ENCODE results near the gene MRTO4. TPM values are rescaled to one million over a fixed set of nuclear protein-coding genes. Genes with fewer than 3 reads are reported as not detected.

Gene MRTO4
- total RNA-seq, 1 experiment from 2014 or later = 79.3 TPM

DNA sequence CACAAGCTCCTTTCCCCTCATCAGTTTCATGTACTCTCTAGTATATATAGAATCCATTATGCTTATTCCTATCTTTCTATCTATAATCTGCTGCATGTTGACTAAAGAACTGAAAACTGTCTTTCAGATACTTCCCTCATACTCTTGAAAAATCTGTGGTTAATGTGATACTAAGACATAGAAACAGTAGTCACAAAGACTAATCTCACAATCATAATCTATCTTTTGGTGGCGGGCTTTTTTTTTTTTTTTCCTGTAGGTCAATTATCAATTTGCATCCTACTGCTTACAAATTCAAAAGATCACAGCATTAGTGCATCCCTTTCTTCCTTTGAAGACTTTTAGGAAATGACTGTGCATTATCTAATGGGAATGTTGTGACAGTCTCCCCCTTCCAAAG is 46.2 kb upstream of the MRTO4 start:
- H2AFZ ChIP-seq (ENCODE audit: low read depth, low read length, poor library complexity, severe bottlenecking) = no peak overlapping the region
- intact Hi-C loops (cut with micrococcal nuclease) = no loop called here
- H3K27ac ChIP-seq (ENCODE audit: low read depth, low read length) = no peak overlapping the region
- TF ChIP-seq CBX3 (IDR thresholded peaks at IDR 0.05; ENCODE audit: low read depth) = no peak
- no peak for TF ChIP-seq ZNF274 (IDR thresholded peaks at IDR 0.05; ENCODE audit: low read depth, low read length)
- TF ChIP-seq, protein P1, sequence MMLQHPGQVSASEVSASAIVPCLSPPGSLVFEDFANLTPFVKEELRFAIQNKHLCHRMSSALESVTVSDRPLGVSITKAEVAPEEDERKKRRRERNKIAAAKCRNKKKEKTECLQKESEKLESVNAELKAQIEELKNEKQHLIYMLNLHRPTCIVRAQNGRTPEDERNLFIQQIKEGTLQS (IDR thresholded peaks at IDR 0.05) = no peak
- no peak for TF ChIP-seq POLR2A (IDR thresholded peaks at IDR 0.05; ENCODE audit: borderline replicate concordance, extremely low read depth, insufficient read depth, insufficient read length)
- no peak for TF ChIP-seq POLR2AphosphoS5 (IDR thresholded peaks at IDR 0.05; ENCODE audit: low read depth, low read length)
- no peak overlapping the region for H3K4me2 ChIP-seq (ENCODE audit: low read length)
- ChIA-PET CTCF (no interaction called here), POLR2A (no interaction called here), RAD21 (ENCODE audit: low non-redundant PET in 1 of 2, low total read pairs in 2 of 2, uncharacterized antibody in 2 of 2, unreplicated experiment in 2 of 2) (no interaction called here)
- H3K36me3 ChIP-seq (ENCODE audit: control insufficient read depth in 1 of 2, insufficient read depth in 2 of 2, low read length in 2 of 2) = peaks cover 0 to 5% of the 10 kb centered on the region in 2 experiments; a peak in 1 of 4 replicates
- no peaks in the 10 kb centered on the region for H3K9me2 ChIP-seq (ENCODE audit: insufficient read depth)
- no peaks in the 10 kb centered on the region for H3K9me3 ChIP-seq (ENCODE audit: control insufficient read depth in 1 of 2, insufficient read depth in 1 of 2, low read depth in 1 of 2, low read length in 2 of 2)
- DNase-seq (ENCODE audit: low read depth, low spot score) (no peak), ATAC-seq (no peak)
- no peaks in the 10 kb centered on the region for H3K27me3 ChIP-seq (ENCODE audit: insufficient read depth, low read length)
- H3K4me1 ChIP-seq (ENCODE audit: control insufficient read depth in 1 of 2, insufficient read depth in 2 of 2, low read length in 2 of 2) = peaks cover 5 to 18% of the 10 kb centered on the region in 2 experiments
- no TSS peak for BruUV-seq (replicated peaks)
- peaks cover 98% of the 10 kb centered on the region for H3K79me2 ChIP-seq (ENCODE audit: insufficient read depth, low read length)
- H3K4me3 ChIP-seq (replicated peaks in 1 of 2; ENCODE audit: low read depth in 1 of 2, low read length in 2 of 2) = no peak overlapping the region
- no peak overlapping the region for H3K9ac ChIP-seq (ENCODE audit: low read length)
- no peaks in the 10 kb centered on the region; the same call in 1 of the 2 replicates for H4K20me1 ChIP-seq (ENCODE audit: insufficient read depth)

DNA sequence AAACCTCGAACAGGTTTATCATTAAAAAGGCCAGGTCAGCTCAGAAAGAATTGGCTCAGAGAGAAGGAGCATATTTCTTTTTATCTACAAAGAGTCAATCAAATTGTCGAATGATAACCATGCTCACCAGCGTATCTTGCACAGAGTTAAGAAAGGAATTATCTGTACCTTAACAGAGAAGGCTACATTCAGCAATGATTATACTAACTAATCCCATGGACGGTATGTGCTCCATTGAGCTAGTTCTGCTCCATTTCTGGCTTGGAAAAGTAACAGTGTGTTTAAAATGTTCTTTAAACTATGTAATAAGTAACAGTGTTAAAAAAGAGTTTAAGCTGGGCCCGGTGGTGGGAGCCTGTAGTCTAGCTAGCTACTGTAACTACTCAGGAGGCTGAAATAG is 45.8 kb upstream of the MRTO4 start:
- peaks cover 98% of the 10 kb centered on the region for H3K79me2 ChIP-seq (ENCODE audit: insufficient read depth, low read length)
- CTCF ChIA-PET = interaction anchor here (0.9 kb wide), 1 partner anchor 26 kb away, joined by 3 read pairs; no protein-coding TSS in a partner anchor
- H3K9ac ChIP-seq (ENCODE audit: low read length) = no peak overlapping the region
- no peaks in the 10 kb centered on the region for H3K9me3 ChIP-seq (ENCODE audit: control insufficient read depth in 1 of 2, insufficient read depth in 1 of 2, low read depth in 1 of 2, low read length in 2 of 2)
- peaks cover 5 to 22% of the 10 kb centered on the region in 2 experiments for H3K4me1 ChIP-seq (ENCODE audit: control insufficient read depth in 1 of 2, insufficient read depth in 2 of 2, low read length in 2 of 2)
- intact Hi-C loops (cut with micrococcal nuclease) = no loop called here
- H3K27me3 ChIP-seq (ENCODE audit: insufficient read depth, low read length) = no peaks in the 10 kb centered on the region
- ATAC-seq (no peak), DNase-seq (ENCODE audit: low read depth, low spot score) (no peak)
- no peak overlapping the region for H2AFZ ChIP-seq (ENCODE audit: low read depth, low read length, poor library complexity, severe bottlenecking)
- POLR2A ChIA-PET = no interaction called here
- H3K4me3 ChIP-seq (replicated peaks in 1 of 2; ENCODE audit: low read depth in 1 of 2, low read length in 2 of 2) = no peak overlapping the region
- BruUV-seq (replicated peaks) = no TSS peak
- TF ChIP-seq, protein P2, sequence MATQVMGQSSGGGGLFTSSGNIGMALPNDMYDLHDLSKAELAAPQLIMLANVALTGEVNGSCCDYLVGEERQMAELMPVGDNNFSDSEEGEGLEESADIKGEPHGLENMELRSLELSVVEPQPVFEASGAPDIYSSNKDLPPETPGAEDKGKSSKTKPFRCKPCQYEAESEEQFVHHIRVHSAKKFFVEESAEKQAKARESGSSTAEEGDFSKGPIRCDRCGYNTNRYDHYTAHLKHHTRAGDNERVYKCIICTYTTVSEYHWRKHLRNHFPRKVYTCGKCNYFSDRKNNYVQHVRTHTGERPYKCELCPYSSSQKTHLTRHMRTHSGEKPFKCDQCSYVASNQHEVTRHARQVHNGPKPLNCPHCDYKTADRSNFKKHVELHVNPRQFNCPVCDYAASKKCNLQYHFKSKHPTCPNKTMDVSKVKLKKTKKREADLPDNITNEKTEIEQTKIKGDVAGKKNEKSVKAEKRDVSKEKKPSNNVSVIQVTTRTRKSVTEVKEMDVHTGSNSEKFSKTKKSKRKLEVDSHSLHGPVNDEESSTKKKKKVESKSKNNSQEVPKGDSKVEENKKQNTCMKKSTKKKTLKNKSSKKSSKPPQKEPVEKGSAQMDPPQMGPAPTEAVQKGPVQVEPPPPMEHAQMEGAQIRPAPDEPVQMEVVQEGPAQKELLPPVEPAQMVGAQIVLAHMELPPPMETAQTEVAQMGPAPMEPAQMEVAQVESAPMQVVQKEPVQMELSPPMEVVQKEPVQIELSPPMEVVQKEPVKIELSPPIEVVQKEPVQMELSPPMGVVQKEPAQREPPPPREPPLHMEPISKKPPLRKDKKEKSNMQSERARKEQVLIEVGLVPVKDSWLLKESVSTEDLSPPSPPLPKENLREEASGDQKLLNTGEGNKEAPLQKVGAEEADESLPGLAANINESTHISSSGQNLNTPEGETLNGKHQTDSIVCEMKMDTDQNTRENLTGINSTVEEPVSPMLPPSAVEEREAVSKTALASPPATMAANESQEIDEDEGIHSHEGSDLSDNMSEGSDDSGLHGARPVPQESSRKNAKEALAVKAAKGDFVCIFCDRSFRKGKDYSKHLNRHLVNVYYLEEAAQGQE (IDR thresholded peaks at IDR 0.05; ENCODE audit: low read depth) = no peak
- TF ChIP-seq, protein P3, sequence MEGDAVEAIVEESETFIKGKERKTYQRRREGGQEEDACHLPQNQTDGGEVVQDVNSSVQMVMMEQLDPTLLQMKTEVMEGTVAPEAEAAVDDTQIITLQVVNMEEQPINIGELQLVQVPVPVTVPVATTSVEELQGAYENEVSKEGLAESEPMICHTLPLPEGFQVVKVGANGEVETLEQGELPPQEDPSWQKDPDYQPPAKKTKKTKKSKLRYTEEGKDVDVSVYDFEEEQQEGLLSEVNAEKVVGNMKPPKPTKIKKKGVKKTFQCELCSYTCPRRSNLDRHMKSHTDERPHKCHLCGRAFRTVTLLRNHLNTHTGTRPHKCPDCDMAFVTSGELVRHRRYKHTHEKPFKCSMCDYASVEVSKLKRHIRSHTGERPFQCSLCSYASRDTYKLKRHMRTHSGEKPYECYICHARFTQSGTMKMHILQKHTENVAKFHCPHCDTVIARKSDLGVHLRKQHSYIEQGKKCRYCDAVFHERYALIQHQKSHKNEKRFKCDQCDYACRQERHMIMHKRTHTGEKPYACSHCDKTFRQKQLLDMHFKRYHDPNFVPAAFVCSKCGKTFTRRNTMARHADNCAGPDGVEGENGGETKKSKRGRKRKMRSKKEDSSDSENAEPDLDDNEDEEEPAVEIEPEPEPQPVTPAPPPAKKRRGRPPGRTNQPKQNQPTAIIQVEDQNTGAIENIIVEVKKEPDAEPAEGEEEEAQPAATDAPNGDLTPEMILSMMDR (IDR thresholded peaks at IDR 0.05 in 2 of 3, conservative IDR thresholded peaks at IDR 0.05 in 1 of 3; ENCODE audit: borderline replicate concordance in 1 of 3, insufficient read depth in 1 of 3, low read depth in 2 of 3, low read length in 2 of 3) = no peak
- TF ChIP-seq POLR2AphosphoS5 (IDR thresholded peaks at IDR 0.05; ENCODE audit: low read depth, low read length) (no peak), EGR1 (IDR thresholded peaks at IDR 0.05; ENCODE audit: low read depth) (no peak), ZFX (IDR thresholded peaks at IDR 0.05) (no peak), YY1 (IDR thresholded peaks at IDR 0.05; ENCODE audit: extremely low read depth, insufficient replicate concordance, low read depth, low read length) (no peak), ELF1 (IDR thresholded peaks at IDR 0.05; ENCODE audit: borderline replicate concordance, low read depth) (no peak), RAD21 (IDR thresholded peaks at IDR 0.05; ENCODE audit: low read depth) (no peak)
- TF ChIP-seq, protein P1 (IDR thresholded peaks at IDR 0.05) = no peak
- no peaks in the 10 kb centered on the region; the same call in 1 of the 2 replicates for H4K20me1 ChIP-seq (ENCODE audit: insufficient read depth)
- no peak overlapping the region for H3K27ac ChIP-seq (ENCODE audit: low read depth, low read length)
- no peak overlapping the region for H3K4me2 ChIP-seq (ENCODE audit: low read length)
- RAD21 ChIA-PET (ENCODE audit: low non-redundant PET in 1 of 2, low total read pairs in 2 of 2, uncharacterized antibody in 2 of 2, unreplicated experiment in 2 of 2) = no interaction called here
- peaks cover 0 to 5% of the 10 kb centered on the region in 2 experiments; a peak in 1 of 4 replicates for H3K36me3 ChIP-seq (ENCODE audit: control insufficient read depth in 1 of 2, insufficient read depth in 2 of 2, low read length in 2 of 2)
- no peaks in the 10 kb centered on the region for H3K9me2 ChIP-seq (ENCODE audit: insufficient read depth)
